22Rv1 (cell line): ENCODE results near the gene PRIMPOL.

Experiments
- H3K27ac ChIP-seq: fragments of 450-650 bp; 2 replicates; pipeline ENCODE4 v1.5.1; 2017
- ZFX ChIP-seq: fragments of 450-650 bp; IDR thresholded peaks from 2 replicates; pipeline ENCODE4 v1.6.1; 2017; ENCODE audit warnings: antibody characterized with exemption, borderline replicate concordance
- TF ChIP-seq, protein P1 (sequence below): fragments of 450-650 bp; IDR thresholded peaks from 2 replicates; pipeline ENCODE4 v1.5.1; 2017; ENCODE audit warnings: mild to moderate bottlenecking

PRIMPOL gene

DNA sequence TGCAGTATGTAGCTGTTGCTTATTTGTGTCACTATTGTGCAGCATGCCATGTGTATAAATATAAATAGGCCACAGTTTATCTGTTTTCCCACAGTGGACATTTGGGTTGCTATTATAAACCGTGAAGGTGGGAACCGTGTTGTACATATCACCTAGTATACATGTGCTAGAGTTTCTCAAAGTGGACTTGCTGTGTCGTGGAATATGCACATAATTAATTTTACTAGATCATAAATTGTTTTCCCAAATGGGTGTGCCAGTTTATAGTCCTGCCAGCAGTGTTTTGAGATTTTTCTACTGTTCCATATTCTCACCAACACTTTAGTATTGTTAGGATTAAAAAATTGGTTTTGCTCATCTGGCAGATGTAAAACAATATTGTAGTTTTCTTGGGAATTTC, 38.5 kb downstream of the PRIMPOL start:
- no peak overlapping the region for H3K27ac ChIP-seq
- TF ChIP-seq, protein P1, sequence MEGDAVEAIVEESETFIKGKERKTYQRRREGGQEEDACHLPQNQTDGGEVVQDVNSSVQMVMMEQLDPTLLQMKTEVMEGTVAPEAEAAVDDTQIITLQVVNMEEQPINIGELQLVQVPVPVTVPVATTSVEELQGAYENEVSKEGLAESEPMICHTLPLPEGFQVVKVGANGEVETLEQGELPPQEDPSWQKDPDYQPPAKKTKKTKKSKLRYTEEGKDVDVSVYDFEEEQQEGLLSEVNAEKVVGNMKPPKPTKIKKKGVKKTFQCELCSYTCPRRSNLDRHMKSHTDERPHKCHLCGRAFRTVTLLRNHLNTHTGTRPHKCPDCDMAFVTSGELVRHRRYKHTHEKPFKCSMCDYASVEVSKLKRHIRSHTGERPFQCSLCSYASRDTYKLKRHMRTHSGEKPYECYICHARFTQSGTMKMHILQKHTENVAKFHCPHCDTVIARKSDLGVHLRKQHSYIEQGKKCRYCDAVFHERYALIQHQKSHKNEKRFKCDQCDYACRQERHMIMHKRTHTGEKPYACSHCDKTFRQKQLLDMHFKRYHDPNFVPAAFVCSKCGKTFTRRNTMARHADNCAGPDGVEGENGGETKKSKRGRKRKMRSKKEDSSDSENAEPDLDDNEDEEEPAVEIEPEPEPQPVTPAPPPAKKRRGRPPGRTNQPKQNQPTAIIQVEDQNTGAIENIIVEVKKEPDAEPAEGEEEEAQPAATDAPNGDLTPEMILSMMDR: no peak
- no peak for TF ChIP-seq ZFX

DNA sequence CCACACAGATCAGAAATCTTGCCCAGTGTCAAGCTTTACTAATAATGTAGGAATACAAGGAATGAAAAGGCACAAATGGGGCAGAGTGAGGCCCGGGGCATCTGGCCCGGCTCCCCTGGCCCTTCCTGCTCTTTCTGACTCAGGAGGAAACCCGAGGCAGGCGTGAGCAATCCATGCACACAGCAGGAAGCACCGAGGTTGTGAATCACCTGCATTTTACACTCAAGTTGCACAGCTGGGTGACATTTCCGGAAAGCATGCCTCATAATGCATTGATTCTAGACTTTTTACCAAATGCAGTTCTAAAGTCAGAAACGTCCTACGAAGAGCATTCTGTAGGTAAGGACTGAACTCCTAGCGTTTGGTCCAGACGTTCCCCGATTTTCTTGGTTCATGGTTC, 38.9 kb downstream of the PRIMPOL start:
- no peak overlapping the region for H3K27ac ChIP-seq
- TF ChIP-seq, protein P1: no peak
- no peak for TF ChIP-seq ZFX

DNA sequence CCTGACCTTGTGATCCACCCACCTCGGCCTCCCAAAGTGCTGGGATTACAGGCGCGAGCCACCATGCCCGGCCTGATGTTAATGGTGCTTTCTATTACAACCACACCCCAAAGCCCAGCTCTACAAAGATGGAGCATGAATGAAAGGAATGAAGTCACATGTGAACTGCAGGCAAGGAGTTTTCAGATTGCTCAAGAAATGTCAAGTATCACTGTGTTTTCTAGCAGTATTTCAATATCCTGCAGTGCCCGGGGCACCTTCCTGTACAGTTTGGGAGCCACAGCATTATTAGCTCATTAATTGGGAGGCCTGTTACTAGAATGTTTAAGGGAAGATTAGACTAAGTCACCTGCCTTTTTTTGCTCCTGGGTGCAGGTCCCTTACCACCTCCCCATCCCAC, 40.1 kb downstream of the PRIMPOL start:
- TF ChIP-seq ZFX: no peak
- TF ChIP-seq, protein P1: no peak

DNA sequence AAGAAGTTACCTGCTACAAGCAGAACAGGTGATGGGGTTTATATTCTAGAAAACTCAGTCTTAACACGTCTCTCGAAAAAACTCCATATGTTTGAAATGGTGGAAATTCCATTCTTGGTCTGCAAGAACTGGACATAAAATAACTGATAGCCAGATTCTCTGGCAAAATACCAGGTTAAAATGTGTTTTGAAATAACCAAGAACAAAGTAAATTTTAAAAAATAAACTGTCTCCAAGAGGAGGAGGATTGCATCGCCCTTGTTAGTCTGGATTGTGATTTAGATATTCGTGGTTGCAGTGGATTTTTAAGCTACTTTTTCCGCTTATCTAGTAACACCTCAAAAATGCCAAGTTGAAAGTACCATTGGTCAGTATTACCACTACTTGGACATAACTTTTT, 43.5 kb downstream of the PRIMPOL start:
- H3K27ac ChIP-seq: no peak overlapping the region
- TF ChIP-seq, protein P1: no peak
- TF ChIP-seq ZFX: no peak

More for the DNA sequence above, 40.1 kb downstream of the PRIMPOL start:
- H3K27ac ChIP-seq: no peak overlapping the region

DNA sequence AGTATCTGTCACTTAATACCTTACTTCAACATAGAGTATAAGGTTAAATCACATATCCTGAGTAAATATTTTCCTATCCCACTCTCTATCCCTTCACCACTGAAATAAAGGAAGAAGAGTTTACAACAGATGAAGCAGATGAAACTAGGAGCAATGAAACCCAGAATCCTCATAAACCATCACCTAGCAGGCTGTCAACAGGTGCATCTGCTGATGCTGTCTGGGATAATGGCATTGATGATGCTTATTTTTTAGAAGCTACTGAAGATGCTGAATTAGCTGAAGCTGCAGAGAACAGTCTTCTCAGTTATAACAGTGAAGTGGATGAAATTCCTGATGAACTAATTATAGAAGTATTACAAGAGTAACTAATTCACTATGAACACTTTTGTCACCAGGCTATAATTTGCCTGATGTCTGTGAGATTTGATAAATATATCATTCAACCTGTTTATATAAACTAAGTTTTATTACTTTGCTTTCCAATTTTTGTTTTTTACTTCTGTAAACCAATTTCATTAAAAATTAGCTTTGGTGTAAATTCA, 44.9 kb downstream of the PRIMPOL start:
- TF ChIP-seq, protein P1: no peak
- TF ChIP-seq ZFX: no peak
- no peak overlapping the region for H3K27ac ChIP-seq

DNA sequence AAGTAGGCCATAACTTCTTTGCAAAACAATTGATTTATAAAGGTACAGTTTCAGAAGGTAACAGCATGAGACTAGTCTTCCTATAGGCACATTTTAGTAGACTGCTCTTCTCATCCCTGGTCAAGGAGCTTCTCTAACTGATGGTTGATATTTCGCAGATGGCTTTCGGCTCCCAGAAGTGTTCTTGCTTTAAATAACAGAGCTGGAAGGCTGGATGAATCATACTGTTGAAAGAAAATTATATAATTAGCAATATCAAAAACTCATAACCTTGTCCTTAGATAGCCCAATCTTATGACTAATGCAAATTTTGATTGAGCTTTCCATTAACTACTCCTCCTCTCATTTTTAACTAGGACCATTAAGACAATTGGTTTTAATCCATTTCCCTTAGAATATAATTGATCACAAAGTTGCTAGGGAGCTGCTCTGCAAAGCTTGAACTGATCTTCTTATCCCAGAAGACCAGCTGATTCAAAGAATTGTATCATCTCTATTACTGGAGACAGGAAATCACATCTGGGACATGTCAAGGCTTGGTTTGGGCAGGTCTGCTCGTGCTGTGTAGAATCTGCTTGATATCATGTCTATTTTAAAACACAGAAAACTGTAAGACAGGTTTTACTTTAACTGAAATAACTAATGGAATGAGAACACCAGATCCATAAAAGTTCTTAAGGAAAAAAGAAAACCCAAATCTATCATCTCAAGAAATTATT, 45.8 kb downstream of the PRIMPOL start:
- no peak for TF ChIP-seq ZFX
- TF ChIP-seq, protein P1: no peak
- no peak overlapping the region for H3K27ac ChIP-seq

DNA sequence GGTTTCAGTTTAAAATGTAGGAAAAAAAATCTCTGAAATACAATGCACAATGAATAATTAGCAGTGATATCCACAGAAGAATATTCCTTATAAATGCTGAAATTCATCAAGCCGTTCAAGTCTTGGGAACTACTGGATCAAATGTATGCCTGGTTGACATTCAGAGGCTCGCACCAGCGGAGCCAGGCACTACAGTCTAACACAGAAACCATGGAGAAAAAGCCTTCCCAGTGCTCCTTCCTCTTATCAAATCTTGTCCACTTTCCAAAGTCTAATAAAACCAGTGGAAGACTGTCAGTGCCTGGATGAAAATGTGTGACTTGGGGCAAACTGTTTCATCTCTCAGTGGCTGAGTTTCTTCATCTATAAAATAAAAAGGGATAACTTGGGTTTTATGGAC, 48.4 kb downstream of the PRIMPOL start:
- no peak overlapping the region for H3K27ac ChIP-seq
- no peak for TF ChIP-seq ZFX
- TF ChIP-seq, protein P1: no peak
